HepG2 (cell line): ENCODE results near the gene IL17C. TPM values are rescaled to one million over a fixed set of nuclear protein-coding genes. Genes with fewer than 3 reads are reported as not detected.

Source experiments
- ATAC-seq: fragments of 200-7000 bp; cut with Tn5 transposase; 3 replicates; pipeline ENCODE4 v1.9.1; 2020; ENCODE audit warnings: mild to moderate bottlenecking, moderate library complexity
- BruUV-seq: library from RNA; stranded (reverse); fragments of 400-500 nt; replicated peaks from 2 replicates; lab custom pipeline; 2021; lab: Mats Ljungman, UMichigan
- CTCF ChIA-PET: fragments of 300-600 bp; formaldehyde crosslinking; extraction: SDS; loops from one replicate; lab custom pipeline; 2021; ENCODE audit warnings: low total read pairs, inconsistent platforms, low intra/inter-chr PET ratio; lab: Yijun Ruan, JAX
- POLR2A ChIA-PET: fragments of 350-600 bp; sonication (Branson Sonifier 250); formaldehyde crosslinking; loops from one replicate; lab custom pipeline; 2020; ENCODE audit warnings: antibody characterized with exemption, inconsistent platforms; lab: Yijun Ruan, JAX
- DNase-seq: peaks from one replicate; pipeline ENCODE4 v3.0.0-alpha.2; 2015; ENCODE audit warnings: low spot score
- FAIRE-seq: peaks from 3 replicates; lab custom pipeline; 2011; peaks lifted over from hg19 to GRCh38; lab: Jason Lieb, UNC
- H2AFZ ChIP-seq: one replicate; pipeline ENCODE4 v1.6.1; 2011; ENCODE audit warnings: low read length, inconsistent platforms
- H3K27ac ChIP-seq: fragments of 300-600 bp; 3 replicates; pipeline ENCODE4 v1.8.0; 2011; ENCODE audit warnings: mixed run types, mild to moderate bottlenecking, mixed read lengths, low read length, inconsistent platforms; ENCODE audit not compliant: insufficient read depth; ENCODE audit errors: extremely low read length
- H3K27me3 ChIP-seq, 2 experiments: fragments of 200-600 bp in 1 of 2; 2 replicates in 1 of 2; 3 replicates in 1 of 2; pipeline versions ENCODE4 v1.6.0 to v1.8.0; 2011; ENCODE audit warnings: low read length in 2 of 2, mild to moderate bottlenecking in 2 of 2, moderate library complexity in 2 of 2, inconsistent platforms in 1 of 2; ENCODE audit not compliant: insufficient read depth in 2 of 2, control insufficient read depth in 1 of 2
- H3K36me3 ChIP-seq, 2 experiments: fragments of 200-600 bp in 1 of 2; replicated peaks in 1 of 2; 2 replicates in 1 of 2; 3 replicates in 1 of 2; pipeline versions ENCODE4 v1.5.1 to v1.8.0; 2011; ENCODE audit warnings: low read length in 2 of 2, inconsistent platforms in 1 of 2; ENCODE audit not compliant: insufficient read depth in 2 of 2, control insufficient read depth in 1 of 2
- H3K4me1 ChIP-seq: 2 replicates; pipeline ENCODE4 v1.5.1; 2012; ENCODE audit warnings: low read length, inconsistent platforms; ENCODE audit not compliant: insufficient read depth
- H3K4me2 ChIP-seq: 2 replicates; pipeline ENCODE4 v1.6.0; 2011; ENCODE audit warnings: low read depth, low read length, inconsistent platforms
- H3K4me3 ChIP-seq, 3 experiments: fragments of 200-600 bp in 1 of 3; sonication (generic), shearing (Covaris generic) in 1 of 3; replicated peaks in 1 of 3; 2 replicates each; pipeline ENCODE4 v1.5.1; 2011 to 2016; ENCODE audit warnings: low read length in 3 of 3, inconsistent platforms in 2 of 3, low read depth in 2 of 3, mild to moderate bottlenecking in 2 of 3, control low read depth in 1 of 3, mixed read lengths in 1 of 3; ENCODE audit not compliant: insufficient read depth in 1 of 3
- H3K79me2 ChIP-seq: one replicate; pipeline ENCODE4 v1.6.1; 2011; ENCODE audit warnings: low read length, inconsistent platforms; ENCODE audit not compliant: insufficient read depth
- H3K9ac ChIP-seq: 2 replicates; pipeline ENCODE4 v1.6.0; 2011; ENCODE audit warnings: mild to moderate bottlenecking, low read depth, low read length, inconsistent platforms; ENCODE audit not compliant: insufficient read depth
- H3K9me3 ChIP-seq: 2 replicates; pipeline ENCODE4 v1.5.1; 2012; ENCODE audit warnings: mild to moderate bottlenecking, low read length
- H4K20me1 ChIP-seq: 2 replicates; pipeline ENCODE4 v1.6.0; 2011; ENCODE audit warnings: inconsistent platforms, mild to moderate bottlenecking, low read length, moderate library complexity; ENCODE audit not compliant: insufficient read depth
- HNRNPL ChIP-seq: fragments of 200-400 bp; formaldehyde crosslinking; IDR thresholded peaks from 2 replicates; pipeline ENCODE4 v1.6.1; 2017; ENCODE audit warnings: mild to moderate bottlenecking, low read depth, low read length
- HNRNPLL ChIP-seq: fragments of 200-400 bp; formaldehyde crosslinking; IDR thresholded peaks from 2 replicates; pipeline ENCODE4 v1.6.1; 2017; ENCODE audit warnings: mild to moderate bottlenecking, low read depth, low read length; ENCODE audit not compliant: poor library complexity, severe bottlenecking
- KDM2A ChIP-seq: sonication (generic); formaldehyde crosslinking; IDR thresholded peaks from 2 replicates; pipeline ENCODE4 v1.4.0; 2020; ENCODE audit warnings: low read depth, missing genetic modification reagents, borderline replicate concordance
- MTA1 ChIP-seq: sonication (generic); formaldehyde crosslinking; IDR thresholded peaks from 2 replicates; pipeline ENCODE4 v1.4.0; 2020; ENCODE audit warnings: missing genetic modification reagents, mild to moderate bottlenecking, borderline replicate concordance
- PCBP1 ChIP-seq: fragments of 200-400 bp; formaldehyde crosslinking; IDR thresholded peaks from 2 replicates; pipeline ENCODE4 v1.6.1; 2017; ENCODE audit warnings: mild to moderate bottlenecking, low read depth, low read length, borderline replicate concordance
- POLR2G ChIP-seq: fragments of 200-400 bp; formaldehyde crosslinking; IDR thresholded peaks from 2 replicates; pipeline ENCODE4 v1.6.1; 2018; ENCODE audit warnings: mild to moderate bottlenecking, low read depth, low read length, moderate library complexity
- PRPF4 ChIP-seq: fragments of 200-400 bp; formaldehyde crosslinking; IDR thresholded peaks from 2 replicates; pipeline ENCODE4 v1.6.1; 2016; ENCODE audit warnings: low read length, low read depth; ENCODE audit not compliant: poor library complexity, severe bottlenecking
- RAD21 ChIP-seq: fragments of 450-650 bp; formaldehyde crosslinking; IDR thresholded peaks from 2 replicates; pipeline ENCODE4 v1.5.0; 2020; ENCODE audit warnings: mild to moderate bottlenecking
- RFX1 ChIP-seq: fragments of 450-650 bp; IDR thresholded peaks from 2 replicates; pipeline ENCODE4 v1.6.1; 2017
- SMC3 ChIP-seq: IDR thresholded peaks from 2 replicates; pipeline ENCODE4 v1.6.1; 2011; ENCODE audit warnings: low read length, improper control_type of control experiment
- STAG1 ChIP-seq: sonication (generic); formaldehyde crosslinking; IDR thresholded peaks from 2 replicates; pipeline ENCODE4 v1.4.0; 2020; ENCODE audit warnings: missing genetic modification reagents
- SUZ12 ChIP-seq: fragments of 150-350 bp; IDR thresholded peaks from 2 replicates; pipeline ENCODE4 v1.6.1; 2014; ENCODE audit warnings: low read depth, low read length
- TBX3 ChIP-seq: fragments of 450-650 bp; IDR thresholded peaks from 2 replicates; pipeline ENCODE4 v1.6.1; 2017; ENCODE audit warnings: antibody characterized with exemption, mild to moderate bottlenecking, inconsistent platforms, borderline replicate concordance
- ZFX ChIP-seq: sonication (generic); formaldehyde crosslinking; IDR thresholded peaks from 2 replicates; pipeline ENCODE4 v1.4.0; 2020; ENCODE audit warnings: mild to moderate bottlenecking, low read depth, missing genetic modification reagents, moderate library complexity
- ZNF619 ChIP-seq: sonication (generic); formaldehyde crosslinking; IDR thresholded peaks from 2 replicates; pipeline ENCODE4 v1.4.0; 2020; ENCODE audit warnings: mild to moderate bottlenecking, missing genetic modification reagents
- ZNF768 ChIP-seq: sonication (generic); formaldehyde crosslinking; IDR thresholded peaks from 2 replicates; pipeline ENCODE4 v1.4.0; 2020; ENCODE audit warnings: missing genetic modification reagents
- ZNF883 ChIP-seq: sonication (generic); formaldehyde crosslinking; IDR thresholded peaks from 2 replicates; pipeline ENCODE4 v1.5.1; 2020; ENCODE audit warnings: mild to moderate bottlenecking, missing genetic modification reagents; ENCODE audit errors: not compliant biosample characterization
- WGBS: methylation state at CpG from one replicate; pipeline ENCODE4 v1.1.6; 2017; ENCODE audit warnings: low lambda C conversion rate; 5-methylcytosine and 5-hydroxymethylcytosine counted together
- in situ Hi-C: cut with HindIII; loops from 2 replicates; pipeline ENCODE4 v1.10.0; 2017; ENCODE audit warnings: low pct_unique_long_range_greater_than_20kb; ENCODE audit not compliant: extremely low pct_ligation_motif_present
- intact Hi-C: fragments of 100-400 bp; cut with micrococcal nuclease; formaldehyde crosslinking; loops from one replicate; pipeline ENCODE4 v1.10.0; 2022; ENCODE audit not compliant: unreplicated experiment
- polyA plus RNA-seq, 8 experiments: library from polyadenylated mRNA; depleted of rRNA in 3 of 8; stranded (reverse) in 7 of 8; unstranded in 1 of 8; fragments of >200 nt; fragmentation: Illumina TruSeq in 4 of 8; extraction: Trizol in 4 of 8; gene quantifications; 2 replicates each; pipeline versions ENCODE4 v1.2.1 to v1.2.3, GENCODE V29; 2011 to 2016; ENCODE audit warnings: low read depth in 4 of 8, missing spikeins in 1 of 8, mixed read lengths in 1 of 8; ENCODE audit not compliant: insufficient read depth in 1 of 8
- total RNA-seq, 5 experiments: library from RNA; depleted of rRNA; stranded (reverse); fragments of >200 nt; fragmentation: Illumina TruSeq; extraction: Trizol; gene quantifications; 2 replicates each; pipeline ENCODE4 v1.2.3, GENCODE V29; 2016; ENCODE audit warnings: low read depth in 1 of 5
- TF ChIP-seq, protein P1 (sequence below): sonication (generic); formaldehyde crosslinking; IDR thresholded peaks from 2 replicates; pipeline ENCODE4 v1.5.0; 2020; ENCODE audit warnings: mild to moderate bottlenecking, missing genetic modification reagents, moderate library complexity
- TF ChIP-seq, protein P2 (sequence below): sonication (generic); formaldehyde crosslinking; IDR thresholded peaks from 2 replicates; pipeline ENCODE4 v1.4.0; 2020; ENCODE audit warnings: mild to moderate bottlenecking, low read depth, missing genetic modification reagents
- TF ChIP-seq, protein P3 (sequence below): sonication (generic); formaldehyde crosslinking; IDR thresholded peaks from 2 replicates; pipeline ENCODE4 v1.5.1; 2020; ENCODE audit warnings: mild to moderate bottlenecking, moderate library complexity, missing genetic modification reagents

Gene IL17C
- total and polyA plus RNA-seq, 2 of the 13 experiments (the other 11 are each of a cell fraction or from before 2014, with no cell fraction given): not detected

DNA sequence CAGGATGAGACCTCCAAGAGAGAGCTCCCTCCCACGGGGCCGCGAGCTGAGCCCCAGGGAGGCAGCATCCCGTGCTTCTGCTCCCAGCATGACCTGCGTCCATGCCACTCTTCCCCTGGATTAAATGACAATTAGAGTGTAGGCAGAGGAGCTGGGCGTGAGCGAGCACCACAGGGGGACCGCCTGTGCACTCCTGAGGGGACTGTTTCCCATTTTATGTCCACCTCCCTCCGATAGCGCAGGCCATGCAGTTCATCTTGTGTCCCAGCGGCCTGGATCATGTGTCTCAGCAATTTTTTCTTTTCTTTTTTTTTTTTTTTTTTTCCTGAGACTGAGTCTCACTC lies 5.8 kb upstream of the IL17C start (continued):
- TF ChIP-seq TBX3: no peak
- no peak for TF ChIP-seq ZNF619 (CRISPR knock-in tag)

DNA sequence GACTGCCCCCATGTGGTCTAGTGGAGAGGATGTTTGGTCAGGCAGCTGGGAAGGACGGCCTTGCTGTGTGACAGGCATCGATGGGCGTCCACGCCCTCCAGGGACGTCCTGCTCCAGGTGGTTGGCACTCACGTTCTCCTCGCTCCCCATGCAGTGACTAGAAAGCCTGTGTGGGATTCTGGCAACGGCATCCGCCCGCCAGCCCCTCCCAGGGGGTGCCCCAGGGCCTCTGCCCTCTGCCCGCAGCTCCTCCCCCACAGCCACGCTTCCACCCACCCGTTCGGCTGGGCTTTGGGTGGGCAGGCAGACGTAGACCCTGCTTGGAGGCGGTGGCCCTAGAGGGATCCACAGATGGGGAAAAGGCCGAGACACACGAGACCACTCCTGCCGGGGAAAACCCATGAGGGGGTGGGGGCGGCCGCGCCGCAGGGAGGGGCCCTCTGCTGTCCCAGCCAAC lies 4.7 kb upstream of the IL17C start:
- ChIA-PET POLR2A (interaction anchor here (0.8 kb wide), 1 partner anchor 8 kb away, joined by 3 read pairs; no protein-coding TSS in a partner anchor), CTCF (no interaction called here)
- peaks cover 2 to 15% of the 10 kb centered on the region in 2 experiments; a peak in 4 of 5 replicates for H3K27me3 ChIP-seq
- no peaks in the 10 kb centered on the region for H3K79me2 ChIP-seq
- no peak overlapping the region for H3K27ac ChIP-seq
- no peaks in the 10 kb centered on the region for H3K9me3 ChIP-seq
- 93% methylated on average over 18 of the region's 23 CpGs for WGBS
- peak; percentile 63 for DNase-seq
- no peak overlapping the region for H3K4me3 ChIP-seq
- no peak overlapping the region for H2AFZ ChIP-seq
- no peak overlapping the region for H3K4me2 ChIP-seq
- intact Hi-C loops (no loop called here), in situ Hi-C loops (no loop called here)
- H3K4me1 ChIP-seq: peaks cover 2% of the 10 kb centered on the region
- no TSS peak for BruUV-seq
- H4K20me1 ChIP-seq: peaks cover 3% of the 10 kb centered on the region; the same call in 1 of the 2 replicates
- peaks cover 18 to 41% of the 10 kb centered on the region in 2 experiments for H3K36me3 ChIP-seq
- peak; percentile 68 for ATAC-seq
- H3K9ac ChIP-seq: no peak overlapping the region
- FAIRE-seq: peak; percentile 68
- TF ChIP-seq, protein P1, sequence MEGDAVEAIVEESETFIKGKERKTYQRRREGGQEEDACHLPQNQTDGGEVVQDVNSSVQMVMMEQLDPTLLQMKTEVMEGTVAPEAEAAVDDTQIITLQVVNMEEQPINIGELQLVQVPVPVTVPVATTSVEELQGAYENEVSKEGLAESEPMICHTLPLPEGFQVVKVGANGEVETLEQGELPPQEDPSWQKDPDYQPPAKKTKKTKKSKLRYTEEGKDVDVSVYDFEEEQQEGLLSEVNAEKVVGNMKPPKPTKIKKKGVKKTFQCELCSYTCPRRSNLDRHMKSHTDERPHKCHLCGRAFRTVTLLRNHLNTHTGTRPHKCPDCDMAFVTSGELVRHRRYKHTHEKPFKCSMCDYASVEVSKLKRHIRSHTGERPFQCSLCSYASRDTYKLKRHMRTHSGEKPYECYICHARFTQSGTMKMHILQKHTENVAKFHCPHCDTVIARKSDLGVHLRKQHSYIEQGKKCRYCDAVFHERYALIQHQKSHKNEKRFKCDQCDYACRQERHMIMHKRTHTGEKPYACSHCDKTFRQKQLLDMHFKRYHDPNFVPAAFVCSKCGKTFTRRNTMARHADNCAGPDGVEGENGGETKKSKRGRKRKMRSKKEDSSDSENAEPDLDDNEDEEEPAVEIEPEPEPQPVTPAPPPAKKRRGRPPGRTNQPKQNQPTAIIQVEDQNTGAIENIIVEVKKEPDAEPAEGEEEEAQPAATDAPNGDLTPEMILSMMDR (CRISPR knock-in tag): peak; percentile 85
- TF ChIP-seq PRPF4 (peak; percentile 15), KDM2A (CRISPR knock-in tag) (0 out of 2 replicates have a peak, but pooled peaks have one; percentile 6), ZNF768 (CRISPR knock-in tag) (no peak), RFX1 (no peak), RAD21 (peak; percentile 82), STAG1 (CRISPR knock-in tag) (peak; percentile 75), POLR2G (0 out of 2 replicates have a peak, but pooled peaks have one; percentile 30), HNRNPL (0 out of 2 replicates have a peak, but pooled peaks have one; percentile 39), ZFX (CRISPR knock-in tag) (peak; percentile 39; the same call in 1 of the 2 replicates), MTA1 (0 out of 2 replicates have a peak, but pooled peaks have one; percentile 9), ZNF883 (CRISPR knock-in tag) (peak; percentile 9), HNRNPLL (peak; percentile 12), SMC3 (peak; percentile 44; the same call in 1 of the 2 replicates), SUZ12 (no peak), PCBP1 (0 out of 2 replicates have a peak, but pooled peaks have one; percentile 7)
- TF ChIP-seq, protein P2, sequence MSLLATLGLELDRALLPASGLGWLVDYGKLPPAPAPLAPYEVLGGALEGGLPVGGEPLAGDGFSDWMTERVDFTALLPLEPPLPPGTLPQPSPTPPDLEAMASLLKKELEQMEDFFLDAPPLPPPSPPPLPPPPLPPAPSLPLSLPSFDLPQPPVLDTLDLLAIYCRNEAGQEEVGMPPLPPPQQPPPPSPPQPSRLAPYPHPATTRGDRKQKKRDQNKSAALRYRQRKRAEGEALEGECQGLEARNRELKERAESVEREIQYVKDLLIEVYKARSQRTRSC (CRISPR knock-in tag): 0 out of 2 replicates have a peak, but pooled peaks have one; percentile 32
- TF ChIP-seq, protein P3, sequence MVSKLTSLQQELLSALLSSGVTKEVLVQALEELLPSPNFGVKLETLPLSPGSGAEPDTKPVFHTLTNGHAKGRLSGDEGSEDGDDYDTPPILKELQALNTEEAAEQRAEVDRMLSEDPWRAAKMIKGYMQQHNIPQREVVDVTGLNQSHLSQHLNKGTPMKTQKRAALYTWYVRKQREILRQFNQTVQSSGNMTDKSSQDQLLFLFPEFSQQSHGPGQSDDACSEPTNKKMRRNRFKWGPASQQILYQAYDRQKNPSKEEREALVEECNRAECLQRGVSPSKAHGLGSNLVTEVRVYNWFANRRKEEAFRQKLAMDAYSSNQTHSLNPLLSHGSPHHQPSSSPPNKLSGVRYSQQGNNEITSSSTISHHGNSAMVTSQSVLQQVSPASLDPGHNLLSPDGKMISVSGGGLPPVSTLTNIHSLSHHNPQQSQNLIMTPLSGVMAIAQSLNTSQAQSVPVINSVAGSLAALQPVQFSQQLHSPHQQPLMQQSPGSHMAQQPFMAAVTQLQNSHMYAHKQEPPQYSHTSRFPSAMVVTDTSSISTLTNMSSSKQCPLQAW (CRISPR knock-in tag): no peak
